Hepatocyte (in vitro differentiated cells): ENCODE results near the gene ADGRE3.

Source experiments
- CTCF ChIP-seq: fragments of 200-600 bp; sonication (generic); IDR thresholded peaks from 2 replicates; pipeline ENCODE4 v1.5.1; 2016; ENCODE audit warnings: antibody characterized with exemption, mild to moderate bottlenecking; ENCODE audit not compliant: poor library complexity
- EZH2 ChIP-seq: fragments of 200-600 bp; sonication (generic); IDR thresholded peaks from 2 replicates; pipeline ENCODE4 v1.6.1; 2016; ENCODE audit warnings: antibody characterized with exemption, mild to moderate bottlenecking, borderline replicate concordance
- EZH2phosphoT487 ChIP-seq: fragments of 200-600 bp; sonication (generic); IDR thresholded peaks from one replicate; pipeline ENCODE4 v1.6.1; 2018; ENCODE audit warnings: antibody characterized with exemption, mild to moderate bottlenecking, low read depth, moderate library complexity; ENCODE audit not compliant: unreplicated experiment, severe bottlenecking

GRCh38 chr19:14718522-14719116 is 44.0 kb upstream of the ADGRE3 start:
- no peak for TF ChIP-seq CTCF
- TF ChIP-seq EZH2phosphoT487, result no peak
- TF ChIP-seq EZH2, result no peak
